ENCODE results near the gene ADCK2.
A peak's percentile ranks its signal among the peaks of the same experiment; 100 is the strongest.
"Not testable (repeated sequence)": the region's sequence is repeated elsewhere in the genome, so short reads cannot be mapped to it uniquely, and the experiment has no call there.

The ADCK2 gene

GRCh38 chr7:140697447-140698143, 24.9 kb downstream of the ADCK2 start:
- no peak for DNase-seq

- DNase-seq, result no peak
Measured at GRCh38 chr7:140698477-140698876, 25.7 kb downstream of the ADCK2 start.

- no peak for DNase-seq
Measured at GRCh38 chr7:140702774-140703173, 30.0 kb downstream of the ADCK2 start.

GRCh38 chr7:140704205-140704604, 31.5 kb downstream of the ADCK2 start:
- no peak for DNase-seq

GRCh38 chr7:140707132-140707531, 34.4 kb downstream of the ADCK2 start:
- no peak for DNase-seq

GRCh38 chr7:140708764-140709163, 36.0 kb downstream of the ADCK2 start:
- not testable (repeated sequence) for DNase-seq

- not testable (repeated sequence) for DNase-seq
Measured at GRCh38 chr7:140712392-140712791, 39.6 kb downstream of the ADCK2 start.

- DNase-seq, result no peak
Measured at GRCh38 chr7:140714331-140715040, 41.7 kb downstream of the ADCK2 start.

GRCh38 chr7:140719721-140720120, 47.0 kb downstream of the ADCK2 start:
- DNase-seq, result no peak

GRCh38 chr7:140722254-140722653, 49.5 kb downstream of the ADCK2 start:
- DNase-seq, result no peak

- DNase-seq, result peak; percentile 28
Measured at GRCh38 chr7:140723006-140723405, 50.3 kb downstream of the ADCK2 start.

GRCh38 chr7:140723574-140723973, 50.8 kb downstream of the ADCK2 start:
- DNase-seq, result no peak

- DNase-seq, result no peak
Measured at GRCh38 chr7:140724706-140725105, 52.0 kb downstream of the ADCK2 start.

GRCh38 chr7:140726281-140726680, 53.5 kb downstream of the ADCK2 start:
- DNase-seq, result no peak

GRCh38 chr7:140732416-140732815, 59.7 kb downstream of the ADCK2 start:
- DNase-seq, result no peak

GRCh38 chr7:140734096-140734495, 61.4 kb downstream of the ADCK2 start:
- DNase-seq, result no peak

GRCh38 chr7:140734729-140735128, 62.0 kb downstream of the ADCK2 start:
- no peak for DNase-seq

GRCh38 chr7:140738280-140738679, 65.5 kb downstream of the ADCK2 start:
- no peak for DNase-seq

- DNase-seq, result not testable (repeated sequence)
Measured at GRCh38 chr7:140743255-140743654, 70.5 kb downstream of the ADCK2 start.

GRCh38 chr7:140744005-140744404, 71.3 kb downstream of the ADCK2 start:
- no peak for DNase-seq

All from activated CD8-positive, alpha-beta memory T cell treated with anti-CD3 and anti-CD28 coated beads, Interleukin-2, amount 50 U/mL, for 4 hours (primary cell).